Uterus (tissue), 2 donors: ENCODE measurements around the gene CLDN6.

Experiments used
- POLR2A ChIP-seq, 2 donors: fragments of 450-650 bp; IDR thresholded peaks; one replicate each; pipeline ENCODE4 v1.6.1; 2016; ENCODE audit warnings: antibody characterized with exemption in 2 of 2, mild to moderate bottlenecking in 1 of 2, moderate library complexity in 1 of 2
- TF ChIP-seq, protein P1 (sequence below), 4 experiments: fragments of 200-600 bp in 2 of 4; fragments of 450-650 bp in 2 of 4; sonication (generic) in 2 of 4; IDR thresholded peaks; one replicate each; pipeline ENCODE4 v1.5.1; 2016 to 2019; ENCODE audit warnings: antibody characterized with exemption in 4 of 4, mild to moderate bottlenecking in 2 of 4, moderate library complexity in 1 of 4

DNA sequence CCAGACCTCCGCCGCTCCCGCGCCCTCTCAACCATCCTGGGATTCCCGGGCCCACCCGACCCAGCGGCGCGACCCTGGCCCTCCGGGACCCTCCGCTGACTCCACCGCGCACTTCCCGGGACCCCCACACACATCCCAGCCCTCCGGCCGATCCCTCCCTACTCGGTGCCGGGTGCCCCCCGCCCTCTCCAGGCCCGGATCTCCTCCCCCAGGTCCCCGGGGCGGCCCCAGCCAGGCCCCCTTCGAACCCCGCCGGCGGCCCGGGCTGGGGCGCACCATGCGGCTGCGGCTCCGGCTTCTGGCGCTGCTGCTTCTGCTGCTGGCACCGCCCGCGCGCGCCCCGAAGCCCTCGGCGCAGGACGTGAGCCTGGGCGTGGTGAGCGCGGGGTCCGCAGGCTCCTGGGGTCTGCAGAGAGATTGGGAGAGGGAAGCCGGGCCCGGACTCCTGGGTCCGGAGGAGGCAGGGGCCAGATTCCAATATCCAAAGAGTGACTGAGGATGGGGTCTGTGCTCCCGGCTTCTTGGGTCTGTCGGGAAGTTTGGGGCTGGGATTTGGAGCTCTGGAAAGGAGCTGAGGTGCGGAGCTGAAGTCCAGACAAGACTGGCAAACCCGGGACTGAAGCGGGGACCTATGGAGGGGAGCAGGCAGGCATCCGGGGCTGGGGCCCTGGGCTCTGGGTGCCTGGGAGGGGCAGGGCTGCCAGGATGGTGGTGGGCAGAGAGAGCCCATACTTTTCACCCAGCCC is 28.8 kb upstream of the CLDN6 start:
- TF ChIP-seq, protein P1, sequence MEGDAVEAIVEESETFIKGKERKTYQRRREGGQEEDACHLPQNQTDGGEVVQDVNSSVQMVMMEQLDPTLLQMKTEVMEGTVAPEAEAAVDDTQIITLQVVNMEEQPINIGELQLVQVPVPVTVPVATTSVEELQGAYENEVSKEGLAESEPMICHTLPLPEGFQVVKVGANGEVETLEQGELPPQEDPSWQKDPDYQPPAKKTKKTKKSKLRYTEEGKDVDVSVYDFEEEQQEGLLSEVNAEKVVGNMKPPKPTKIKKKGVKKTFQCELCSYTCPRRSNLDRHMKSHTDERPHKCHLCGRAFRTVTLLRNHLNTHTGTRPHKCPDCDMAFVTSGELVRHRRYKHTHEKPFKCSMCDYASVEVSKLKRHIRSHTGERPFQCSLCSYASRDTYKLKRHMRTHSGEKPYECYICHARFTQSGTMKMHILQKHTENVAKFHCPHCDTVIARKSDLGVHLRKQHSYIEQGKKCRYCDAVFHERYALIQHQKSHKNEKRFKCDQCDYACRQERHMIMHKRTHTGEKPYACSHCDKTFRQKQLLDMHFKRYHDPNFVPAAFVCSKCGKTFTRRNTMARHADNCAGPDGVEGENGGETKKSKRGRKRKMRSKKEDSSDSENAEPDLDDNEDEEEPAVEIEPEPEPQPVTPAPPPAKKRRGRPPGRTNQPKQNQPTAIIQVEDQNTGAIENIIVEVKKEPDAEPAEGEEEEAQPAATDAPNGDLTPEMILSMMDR (IDR thresholded peaks at IDR 0.05): no peak
- no peak for TF ChIP-seq POLR2A (IDR thresholded peaks at IDR 0.05)
